Measurements from ENCODE around the gene VPS13A. TPM values are rescaled to one million over a fixed set of nuclear protein-coding genes. Genes with fewer than 3 reads are reported as not detected.
A peak's percentile ranks its signal among the peaks of the same experiment; 100 is the strongest.

Gene VPS13A
- total and polyA plus RNA-seq, 2 experiments from 2014 or later: 13.2 to 65.6 TPM

GRCh38 chr9:77447646-77448045, 270.3 kb downstream of the VPS13A start:
- H3K4me2 ChIP-seq: no peak overlapping the region
- no peak for DNase-seq (ENCODE audit: low spot score)
- H3K9me3 ChIP-seq (ENCODE audit: low read depth): no peaks in the 10 kb centered on the region
- no peak overlapping the region for H3K27ac ChIP-seq
- 100% methylated on average over 1 of the region's 1 CpG for WGBS (ENCODE audit: low lambda C conversion rate, missing lambda C conversion rate)
- no peaks in the 10 kb centered on the region for H3K27me3 ChIP-seq
- H3K79me2 ChIP-seq: no peaks in the 10 kb centered on the region
- H3K9me2 ChIP-seq (replicated peaks; ENCODE audit: insufficient read depth): no peaks in the 10 kb centered on the region
- TF ChIP-seq EZH2 (IDR thresholded peaks at IDR 0.05; ENCODE audit: borderline replicate concordance): no peak
- TF ChIP-seq CTCF (IDR thresholded peaks at IDR 0.05; ENCODE audit: poor library complexity): no peak
- no peak for TF ChIP-seq EZH2phosphoT487 (IDR thresholded peaks at IDR 0.05; ENCODE audit: low read depth, severe bottlenecking, unreplicated experiment)
- peaks cover 11% of the 10 kb centered on the region for H3K4me1 ChIP-seq (ENCODE audit: insufficient read depth)
- no peak overlapping the region for H2AFZ ChIP-seq
- no peak overlapping the region for H3K4me3 ChIP-seq
- no peaks in the 10 kb centered on the region for H3K36me3 ChIP-seq (replicated peaks; ENCODE audit: insufficient read depth, low read depth)
- no peaks in the 10 kb centered on the region for H4K20me1 ChIP-seq (ENCODE audit: insufficient read depth, poor library complexity, severe bottlenecking)

- H3K36me3 ChIP-seq (replicated peaks; ENCODE audit: insufficient read depth, low read depth): no peaks in the 10 kb centered on the region
- no peaks in the 10 kb centered on the region for H3K79me2 ChIP-seq
- no peaks in the 10 kb centered on the region for H3K9me3 ChIP-seq (ENCODE audit: low read depth)
- TF ChIP-seq CTCF (IDR thresholded peaks at IDR 0.05; ENCODE audit: poor library complexity): peak; percentile 14
- TF ChIP-seq EZH2phosphoT487 (IDR thresholded peaks at IDR 0.05; ENCODE audit: low read depth, severe bottlenecking, unreplicated experiment): no peak
- peak overlapping the region; percentile 78 for H3K27ac ChIP-seq
- peaks cover 11% of the 10 kb centered on the region for H3K4me1 ChIP-seq (ENCODE audit: insufficient read depth)
- peak; percentile 80 for DNase-seq (ENCODE audit: low spot score)
- H4K20me1 ChIP-seq (ENCODE audit: insufficient read depth, poor library complexity, severe bottlenecking): no peaks in the 10 kb centered on the region
- no peaks in the 10 kb centered on the region for H3K27me3 ChIP-seq
- no peaks in the 10 kb centered on the region for H3K9me2 ChIP-seq (replicated peaks; ENCODE audit: insufficient read depth)
- 63% methylated on average over 12 of the region's 12 CpGs for WGBS (ENCODE audit: low lambda C conversion rate, missing lambda C conversion rate)
- H2AFZ ChIP-seq: no peak overlapping the region
- peak overlapping the region; percentile 48 for H3K4me2 ChIP-seq
- H3K4me3 ChIP-seq: no peak overlapping the region
Observed at GRCh38 chr9:77449240-77450084, 272.1 kb downstream of the VPS13A start.

- no peaks in the 10 kb centered on the region for H3K9me3 ChIP-seq (ENCODE audit: low read depth)
- H3K4me3 ChIP-seq: no peak overlapping the region
- no peaks in the 10 kb centered on the region for H4K20me1 ChIP-seq (ENCODE audit: insufficient read depth, poor library complexity, severe bottlenecking)
- TF ChIP-seq EZH2 (IDR thresholded peaks at IDR 0.05; ENCODE audit: borderline replicate concordance): no peak
- no peak for TF ChIP-seq CTCF (IDR thresholded peaks at IDR 0.05; ENCODE audit: poor library complexity)
- no peak for TF ChIP-seq EZH2phosphoT487 (IDR thresholded peaks at IDR 0.05; ENCODE audit: low read depth, severe bottlenecking, unreplicated experiment)
- H3K4me1 ChIP-seq (ENCODE audit: insufficient read depth): peaks cover 11% of the 10 kb centered on the region
- WGBS (ENCODE audit: low lambda C conversion rate, missing lambda C conversion rate): 95% methylated on average over 4 of the region's 4 CpGs
- H3K27me3 ChIP-seq: no peaks in the 10 kb centered on the region
- no peaks in the 10 kb centered on the region for H3K36me3 ChIP-seq (replicated peaks; ENCODE audit: insufficient read depth, low read depth)
- H3K9me2 ChIP-seq (replicated peaks; ENCODE audit: insufficient read depth): no peaks in the 10 kb centered on the region
- no peak for DNase-seq (ENCODE audit: low spot score)
- no peak overlapping the region for H2AFZ ChIP-seq
- peak overlapping the region; percentile 78 for H3K27ac ChIP-seq
- H3K4me2 ChIP-seq: peak overlapping the region; percentile 48
- H3K79me2 ChIP-seq: no peaks in the 10 kb centered on the region
Observed at GRCh38 chr9:77450085-77450475, 272.7 kb downstream of the VPS13A start.
